HepG2 (cell line): ENCODE measurements around the gene CH25H. TPM values are rescaled to one million over a fixed set of nuclear protein-coding genes. Genes with fewer than 3 reads are reported as not detected.
A peak's percentile ranks its signal among the peaks of the same experiment; 100 is the strongest.

Experiments
- ATAC-seq: fragments of 200-7000 bp; cut with Tn5 transposase; 3 replicates; pipeline ENCODE4 v1.9.1; 2020; ENCODE audit warnings: mild to moderate bottlenecking, moderate library complexity
- BruUV-seq: library from RNA; stranded (reverse); fragments of 400-500 nt; replicated peaks from 2 replicates; lab custom pipeline; 2021; lab: Mats Ljungman, UMichigan
- CTCF ChIA-PET: fragments of 300-600 bp; formaldehyde crosslinking; extraction: SDS; loops from one replicate; lab custom pipeline; 2021; ENCODE audit warnings: low total read pairs, inconsistent platforms, low intra/inter-chr PET ratio; lab: Yijun Ruan, JAX
- POLR2A ChIA-PET: fragments of 350-600 bp; sonication (Branson Sonifier 250); formaldehyde crosslinking; loops from one replicate; lab custom pipeline; 2020; ENCODE audit warnings: antibody characterized with exemption, inconsistent platforms; lab: Yijun Ruan, JAX
- DNase-seq: peaks from one replicate; pipeline ENCODE4 v3.0.0-alpha.2; 2015; ENCODE audit warnings: low spot score
- FAIRE-seq: peaks from 3 replicates; lab custom pipeline; 2011; peaks lifted over from hg19 to GRCh38; lab: Jason Lieb, UNC
- H2AFZ ChIP-seq: one replicate; pipeline ENCODE4 v1.6.1; 2011; ENCODE audit warnings: low read length, inconsistent platforms
- H3K27ac ChIP-seq: fragments of 300-600 bp; 3 replicates; pipeline ENCODE4 v1.8.0; 2011; ENCODE audit warnings: mixed run types, mild to moderate bottlenecking, mixed read lengths, low read length, inconsistent platforms; ENCODE audit not compliant: insufficient read depth; ENCODE audit errors: extremely low read length
- H3K27me3 ChIP-seq, 2 experiments: fragments of 200-600 bp in 1 of 2; 2 replicates in 1 of 2; 3 replicates in 1 of 2; pipeline versions ENCODE4 v1.6.0 to v1.8.0; 2011; ENCODE audit warnings: low read length in 2 of 2, mild to moderate bottlenecking in 2 of 2, moderate library complexity in 2 of 2, inconsistent platforms in 1 of 2; ENCODE audit not compliant: insufficient read depth in 2 of 2, control insufficient read depth in 1 of 2
- H3K36me3 ChIP-seq, 2 experiments: fragments of 200-600 bp in 1 of 2; replicated peaks in 1 of 2; 2 replicates in 1 of 2; 3 replicates in 1 of 2; pipeline versions ENCODE4 v1.5.1 to v1.8.0; 2011; ENCODE audit warnings: low read length in 2 of 2, inconsistent platforms in 1 of 2; ENCODE audit not compliant: insufficient read depth in 2 of 2, control insufficient read depth in 1 of 2
- H3K4me1 ChIP-seq: 2 replicates; pipeline ENCODE4 v1.5.1; 2012; ENCODE audit warnings: low read length, inconsistent platforms; ENCODE audit not compliant: insufficient read depth
- H3K4me2 ChIP-seq: 2 replicates; pipeline ENCODE4 v1.6.0; 2011; ENCODE audit warnings: low read depth, low read length, inconsistent platforms
- H3K4me3 ChIP-seq, 3 experiments: fragments of 200-600 bp in 1 of 3; sonication (generic), shearing (Covaris generic) in 1 of 3; replicated peaks in 1 of 3; 2 replicates each; pipeline ENCODE4 v1.5.1; 2011 to 2016; ENCODE audit warnings: low read length in 3 of 3, inconsistent platforms in 2 of 3, low read depth in 2 of 3, mild to moderate bottlenecking in 2 of 3, control low read depth in 1 of 3, mixed read lengths in 1 of 3; ENCODE audit not compliant: insufficient read depth in 1 of 3
- H3K79me2 ChIP-seq: one replicate; pipeline ENCODE4 v1.6.1; 2011; ENCODE audit warnings: low read length, inconsistent platforms; ENCODE audit not compliant: insufficient read depth
- H3K9ac ChIP-seq: 2 replicates; pipeline ENCODE4 v1.6.0; 2011; ENCODE audit warnings: mild to moderate bottlenecking, low read depth, low read length, inconsistent platforms; ENCODE audit not compliant: insufficient read depth
- H3K9me3 ChIP-seq: 2 replicates; pipeline ENCODE4 v1.5.1; 2012; ENCODE audit warnings: mild to moderate bottlenecking, low read length
- H4K20me1 ChIP-seq: 2 replicates; pipeline ENCODE4 v1.6.0; 2011; ENCODE audit warnings: inconsistent platforms, mild to moderate bottlenecking, low read length, moderate library complexity; ENCODE audit not compliant: insufficient read depth
- CENPT ChIP-seq: sonication (generic); formaldehyde crosslinking; IDR thresholded peaks from 2 replicates; pipeline ENCODE4 v1.8.0; 2022; ENCODE audit warnings: low read depth, mild to moderate bottlenecking, moderate library complexity, missing genetic modification reagents
- FOSL1 ChIP-seq: sonication (generic); formaldehyde crosslinking; IDR thresholded peaks from 2 replicates; pipeline ENCODE4 v1.9.0; 2021; ENCODE audit warnings: missing genetic modification reagents, borderline replicate concordance
- HMGXB3 ChIP-seq: sonication (generic); formaldehyde crosslinking; IDR thresholded peaks from 2 replicates; pipeline ENCODE4 v1.4.0; 2020; ENCODE audit warnings: missing genetic modification reagents, borderline replicate concordance
- KDM3A ChIP-seq: IDR thresholded peaks from 2 replicates; pipeline ENCODE4 v1.6.1; 2018; ENCODE audit warnings: low read depth, missing compliant biosample characterization
- NR2F1 ChIP-seq, 2 experiments: fragments of 450-650 bp in 1 of 2; formaldehyde crosslinking in 1 of 2; IDR thresholded peaks; 2 replicates each; pipeline versions ENCODE4 v1.5.0 to v1.6.1; 2016 to 2020; ENCODE audit warnings: mild to moderate bottlenecking in 1 of 2, missing compliant biosample characterization in 1 of 2, missing genetic modification reagents in 1 of 2, moderate library complexity in 1 of 2
- TFDP2 ChIP-seq: sonication (generic); formaldehyde crosslinking; IDR thresholded peaks from 2 replicates; pipeline ENCODE4 v1.4.0; 2020; ENCODE audit warnings: missing genetic modification reagents
- ZNF292 ChIP-seq: sonication (generic); formaldehyde crosslinking; IDR thresholded peaks from 2 replicates; pipeline ENCODE4 v1.8.1; 2022; ENCODE audit warnings: mild to moderate bottlenecking, low read depth, missing genetic modification reagents, borderline replicate concordance
- ZNF530 ChIP-seq: sonication (generic); formaldehyde crosslinking; IDR thresholded peaks from 2 replicates; pipeline ENCODE4 v1.5.0; 2020; ENCODE audit warnings: low read depth, mild to moderate bottlenecking, missing genetic modification reagents
- ZNF737 ChIP-seq: sonication (generic); formaldehyde crosslinking; IDR thresholded peaks from 2 replicates; pipeline ENCODE4 v1.5.0; 2020; ENCODE audit warnings: missing genetic modification reagents, mild to moderate bottlenecking, borderline replicate concordance
- ZNF816 ChIP-seq: sonication (generic); formaldehyde crosslinking; IDR thresholded peaks from 2 replicates; pipeline ENCODE4 v1.8.0; 2022; ENCODE audit warnings: missing genetic modification reagents, mild to moderate bottlenecking, borderline replicate concordance
- WGBS: methylation state at CpG from one replicate; pipeline ENCODE4 v1.1.6; 2017; ENCODE audit warnings: low lambda C conversion rate; 5-methylcytosine and 5-hydroxymethylcytosine counted together
- in situ Hi-C: cut with HindIII; loops from 2 replicates; pipeline ENCODE4 v1.10.0; 2017; ENCODE audit warnings: low pct_unique_long_range_greater_than_20kb; ENCODE audit not compliant: extremely low pct_ligation_motif_present
- intact Hi-C: fragments of 100-400 bp; cut with micrococcal nuclease; formaldehyde crosslinking; loops from one replicate; pipeline ENCODE4 v1.10.0; 2022; ENCODE audit not compliant: unreplicated experiment
- polyA plus RNA-seq, 8 experiments: library from polyadenylated mRNA; depleted of rRNA in 3 of 8; stranded (reverse) in 7 of 8; unstranded in 1 of 8; fragments of >200 nt; fragmentation: Illumina TruSeq in 4 of 8; extraction: Trizol in 4 of 8; gene quantifications; 2 replicates each; pipeline versions ENCODE4 v1.2.1 to v1.2.3, GENCODE V29; 2011 to 2016; ENCODE audit warnings: low read depth in 4 of 8, missing spikeins in 1 of 8, mixed read lengths in 1 of 8; ENCODE audit not compliant: insufficient read depth in 1 of 8
- total RNA-seq, 5 experiments: library from RNA; depleted of rRNA; stranded (reverse); fragments of >200 nt; fragmentation: Illumina TruSeq; extraction: Trizol; gene quantifications; 2 replicates each; pipeline ENCODE4 v1.2.3, GENCODE V29; 2016; ENCODE audit warnings: low read depth in 1 of 5

The CH25H gene
- total and polyA plus RNA-seq, 2 of the 13 experiments (the other 11 are each of a cell fraction or from before 2014, with no cell fraction given): not detected

- Histone ChIP-seq H3K27me3 (no peaks in the 10 kb centered on the region; a peak in 1 of 5 replicates), H4K20me1 (no peaks in the 10 kb centered on the region), H3K36me3 (no peaks in the 10 kb centered on the region), H3K4me2 (peak within 1 kb of the TSS; percentile 91), H3K27ac (peak within 1 kb of the TSS; percentile 71), H3K79me2 (peaks cover 2% of the 10 kb centered on the region), H3K4me1 (peaks cover 18% of the 10 kb centered on the region), H3K9ac (peak within 1 kb of the TSS; percentile 73), H3K9me3 (peaks cover 17% of the 10 kb centered on the region; the same call in 1 of the 2 replicates), H2AFZ (peak within 1 kb of the TSS; percentile 71), H3K4me3 (peak within 1 kb of the TSS; percentile 81 to 97 (median 89))
- 4% methylated on average over 12 of the region's 53 CpGs for WGBS
- in situ Hi-C loops: no loop called here
- BruUV-seq: no TSS peak
- peak; percentile 96 for ATAC-seq
- POLR2A ChIA-PET: interaction anchor here (0.9 to 2.9 kb wide), 10 partner anchors 11 to 450 kb away, joined by 3 to 18 read pairs (median 4); partner anchors contain the start of genes IFIT1, IFIT5 and KIF20B
- DNase-seq: peak; percentile 94
- intact Hi-C loops: loop anchor here (2.0 kb wide), 1 partner anchor 35 kb away; no protein-coding TSS in a partner anchor
- peak; percentile 79 for FAIRE-seq
- CTCF ChIA-PET: no interaction called here
- peak; percentile 64 for TF ChIP-seq TFDP2 (CRISPR knock-in tag)
- TF ChIP-seq NR2F1 (CRISPR knock-in tag; IDR thresholded peaks at IDR 0.05): 0 out of 4 replicates have a peak, but pooled peaks of 1 of the 2 experiments have one; percentile 24
- TF ChIP-seq ZNF292 (CRISPR knock-in tag): peak; percentile 69
- TF ChIP-seq ZNF530: no peak
- no peak for TF ChIP-seq CENPT (CRISPR knock-in tag)
- no peak for TF ChIP-seq ZNF816 (CRISPR knock-in tag)
- TF ChIP-seq ZNF737 (CRISPR knock-in tag): no peak
- TF ChIP-seq FOSL1 (CRISPR knock-in tag): no peak
- TF ChIP-seq KDM3A (CRISPR knock-in tag): 0 out of 2 replicates have a peak, but pooled peaks have one; percentile 32
- no peak for TF ChIP-seq HMGXB3
These were observed 44.5 kb upstream of the CH25H start, which contains the start of gene LIPA for GRCh38 chr10:89251409-89252224. LIPA (minus strand) TSS chr10:89251775; CDS start chr10:89247648, 4,127 bp downstream.
